ENCODE results near the gene IFRD1.

The IFRD1 gene

GRCh38 chr7:112484671-112485167 lies 34.5 kb downstream of the IFRD1 start:
- in situ Hi-C loops (cut with MboI; ENCODE audit: low sequenced_read_pairs, unreplicated experiment), result loop anchor here (25.0 kb wide), 1 partner anchor 722 kb away; no protein-coding TSS in a partner anchor
- DNase-seq (ENCODE audit: low spot score), result no peak
- no peak for TF ChIP-seq CTCF (IDR thresholded peaks at IDR 0.05; ENCODE audit: borderline replicate concordance, control extremely low read depth, extremely low read depth, insufficient read depth, missing control alignments)

GRCh38 chr7:112485766-112486165 lies 35.5 kb downstream of the IFRD1 start:
- no peak for TF ChIP-seq CTCF (IDR thresholded peaks at IDR 0.05; ENCODE audit: borderline replicate concordance, control extremely low read depth, extremely low read depth, insufficient read depth, missing control alignments)
- no peak for DNase-seq (ENCODE audit: low spot score)
- in situ Hi-C loops (cut with MboI; ENCODE audit: low sequenced_read_pairs, unreplicated experiment), result loop anchor here (25.0 kb wide), 1 partner anchor 723 kb away; no protein-coding TSS in a partner anchor

- in situ Hi-C loops (cut with MboI; ENCODE audit: low sequenced_read_pairs, unreplicated experiment), result loop anchor here (25.0 kb wide), 1 partner anchor 725 kb away; no protein-coding TSS in a partner anchor
- no peak for TF ChIP-seq CTCF (IDR thresholded peaks at IDR 0.05; ENCODE audit: borderline replicate concordance, control extremely low read depth, extremely low read depth, insufficient read depth, missing control alignments)
- DNase-seq (ENCODE audit: low spot score), result no peak
Measured at GRCh38 chr7:112487457-112488263, 37.4 kb downstream of the IFRD1 start.

- in situ Hi-C loops (cut with MboI; ENCODE audit: low sequenced_read_pairs, unreplicated experiment), result loop anchor here (25.0 kb wide), 1 partner anchor 726 kb away; no protein-coding TSS in a partner anchor
- no peak for TF ChIP-seq CTCF (IDR thresholded peaks at IDR 0.05; ENCODE audit: borderline replicate concordance, control extremely low read depth, extremely low read depth, insufficient read depth, missing control alignments)
Measured at GRCh38 chr7:112488264-112488552, 37.9 kb downstream of the IFRD1 start.

GRCh38 chr7:112492186-112492585 lies 41.9 kb downstream of the IFRD1 start:
- no peak for TF ChIP-seq CTCF (IDR thresholded peaks at IDR 0.05; ENCODE audit: borderline replicate concordance, control extremely low read depth, extremely low read depth, insufficient read depth, missing control alignments)
- in situ Hi-C loops (cut with MboI; ENCODE audit: low sequenced_read_pairs, unreplicated experiment), result loop anchor here (25.0 kb wide), 1 partner anchor 730 kb away; no protein-coding TSS in a partner anchor
- DNase-seq (ENCODE audit: low spot score), result no peak

More at GRCh38 chr7:112488264-112488552, 37.9 kb downstream of the IFRD1 start:
- DNase-seq (ENCODE audit: low spot score), result no peak

GRCh38 chr7:112494656-112495055 lies 44.4 kb downstream of the IFRD1 start:
- TF ChIP-seq CTCF (IDR thresholded peaks at IDR 0.05; ENCODE audit: borderline replicate concordance, control extremely low read depth, extremely low read depth, insufficient read depth, missing control alignments), result no peak
- in situ Hi-C loops (cut with MboI; ENCODE audit: low sequenced_read_pairs, unreplicated experiment), result loop anchor here (25.0 kb wide), 1 partner anchor 732 kb away; no protein-coding TSS in a partner anchor
- no peak for DNase-seq (ENCODE audit: low spot score)

All from GM13976 (cell line).